Thyroid gland (tissue), 4 donors: ENCODE measurements around the gene SAMD11.

Source experiments
- POLR2A ChIP-seq, 2 donors: fragments of 450-650 bp; IDR thresholded peaks; one replicate each; pipeline ENCODE4 v1.6.1; 2017; ENCODE audit warnings: antibody characterized with exemption in 2 of 2, mild to moderate bottlenecking in 2 of 2, moderate library complexity in 1 of 2
- TF ChIP-seq, protein P1 (sequence below), 6 experiments: fragments of 200-600 bp in 3 of 6; fragments of 450-650 bp in 3 of 6; sonication (generic) in 3 of 6; IDR thresholded peaks; one replicate each; pipeline ENCODE4 v1.5.1; 2016 to 2019; ENCODE audit warnings: antibody characterized with exemption in 6 of 6, mild to moderate bottlenecking in 2 of 6, inconsistent platforms in 1 of 6, moderate library complexity in 1 of 6

DNA sequence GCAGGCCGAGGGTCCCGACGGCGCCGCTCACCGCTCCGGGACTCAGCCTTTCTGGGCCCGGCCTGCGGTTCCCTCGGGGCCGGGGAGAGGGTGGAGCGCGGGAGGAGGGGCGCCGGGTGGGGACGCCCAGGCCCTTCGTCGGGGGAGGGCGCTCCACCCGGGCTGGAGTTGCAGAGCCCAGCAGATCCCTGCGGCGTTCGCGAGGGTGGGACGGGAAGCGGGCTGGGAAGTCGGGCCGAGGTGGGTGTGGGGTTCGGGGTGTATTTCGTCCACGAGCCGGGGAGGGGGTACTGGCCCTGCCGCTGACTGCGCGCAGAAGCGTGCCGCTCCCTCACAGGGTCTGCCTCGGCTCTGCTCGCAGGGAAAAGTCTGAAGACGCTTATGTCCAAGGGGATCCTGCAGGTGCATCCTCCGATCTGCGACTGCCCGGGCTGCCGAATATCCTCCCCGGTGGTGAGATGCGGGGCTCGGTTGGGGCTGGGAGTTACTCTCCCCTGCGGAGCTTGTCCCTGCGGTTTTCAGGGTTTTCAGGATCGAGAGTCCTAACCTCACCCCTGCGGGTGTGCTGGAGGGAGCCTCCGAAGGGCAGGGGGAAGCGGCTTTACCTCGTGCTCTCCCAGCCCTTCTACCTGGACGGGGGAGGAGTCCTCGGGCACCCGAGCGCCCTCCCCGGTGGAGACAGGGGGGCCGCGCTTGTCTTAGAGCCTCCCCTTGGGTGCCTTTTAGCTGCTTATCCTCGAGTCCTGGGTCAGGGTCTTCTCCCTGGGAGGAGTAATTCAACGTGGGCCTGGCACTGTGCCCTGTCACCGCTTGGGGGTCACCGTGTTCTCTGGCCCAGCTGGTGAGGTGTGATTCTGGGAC is 2.1 kb downstream of the SAMD11 start:
- TF ChIP-seq POLR2A (IDR thresholded peaks at IDR 0.05), result no peak
- TF ChIP-seq, protein P1, sequence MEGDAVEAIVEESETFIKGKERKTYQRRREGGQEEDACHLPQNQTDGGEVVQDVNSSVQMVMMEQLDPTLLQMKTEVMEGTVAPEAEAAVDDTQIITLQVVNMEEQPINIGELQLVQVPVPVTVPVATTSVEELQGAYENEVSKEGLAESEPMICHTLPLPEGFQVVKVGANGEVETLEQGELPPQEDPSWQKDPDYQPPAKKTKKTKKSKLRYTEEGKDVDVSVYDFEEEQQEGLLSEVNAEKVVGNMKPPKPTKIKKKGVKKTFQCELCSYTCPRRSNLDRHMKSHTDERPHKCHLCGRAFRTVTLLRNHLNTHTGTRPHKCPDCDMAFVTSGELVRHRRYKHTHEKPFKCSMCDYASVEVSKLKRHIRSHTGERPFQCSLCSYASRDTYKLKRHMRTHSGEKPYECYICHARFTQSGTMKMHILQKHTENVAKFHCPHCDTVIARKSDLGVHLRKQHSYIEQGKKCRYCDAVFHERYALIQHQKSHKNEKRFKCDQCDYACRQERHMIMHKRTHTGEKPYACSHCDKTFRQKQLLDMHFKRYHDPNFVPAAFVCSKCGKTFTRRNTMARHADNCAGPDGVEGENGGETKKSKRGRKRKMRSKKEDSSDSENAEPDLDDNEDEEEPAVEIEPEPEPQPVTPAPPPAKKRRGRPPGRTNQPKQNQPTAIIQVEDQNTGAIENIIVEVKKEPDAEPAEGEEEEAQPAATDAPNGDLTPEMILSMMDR (IDR thresholded peaks at IDR 0.05), result no peak
